HEK293 (cell line): Measurements from ENCODE around the gene GTSE1.

ENCODE experiments used
- CTCF ChIA-PET: fragments of 350-600 bp; formaldehyde crosslinking; extraction: SDS; loops from one replicate; lab custom pipeline; 2021; ENCODE audit warnings: antibody characterized with exemption; lab: Yijun Ruan, JAX
- POLR2A ChIA-PET: fragments of 300-600 bp; formaldehyde crosslinking; extraction: SDS; loops from one replicate; lab custom pipeline; 2020; ENCODE audit warnings: antibody characterized with exemption, inconsistent platforms; lab: Yijun Ruan, JAX
- H3K27ac ChIP-seq: fragments of 200-500 bp; sonication (Bioruptor generic); 2 replicates; pipeline ENCODE4 v1.5.1; 2014; ENCODE audit warnings: low read depth, low read length, control low read depth, inconsistent platforms; ENCODE audit errors: extremely low read depth
- H3K36me3 ChIP-seq, 2 experiments: fragments of 200-500 bp in 1 of 2; sonication (Bioruptor generic) in 1 of 2; 1 replicate in 1 of 2; 2 replicates in 1 of 2; pipeline ENCODE4 v1.5.1; 2014 to 2017; ENCODE audit warnings: inconsistent platforms in 2 of 2, low read length in 2 of 2; ENCODE audit not compliant: control insufficient read depth in 2 of 2, insufficient read depth in 1 of 2
- H3K4me1 ChIP-seq: fragments of 200-500 bp; sonication (Bioruptor generic); 2 replicates; pipeline ENCODE4 v1.5.1; 2014; ENCODE audit warnings: mild to moderate bottlenecking, low read length, inconsistent platforms; ENCODE audit not compliant: control insufficient read depth, insufficient read depth
- H3K4me3 ChIP-seq: 2 replicates; pipeline ENCODE4 v1.5.1; 2011; ENCODE audit warnings: low read depth, mild to moderate bottlenecking, control low read depth, low read length, moderate library complexity
- H3K9me3 ChIP-seq: fragments of 200-500 bp; sonication (Bioruptor generic); 2 replicates; pipeline ENCODE4 v1.5.1; 2014; ENCODE audit warnings: low read depth, low read length, inconsistent platforms; ENCODE audit not compliant: control insufficient read depth, insufficient read depth
- INSM2 ChIP-seq: fragments of 450-650 bp; formaldehyde crosslinking; IDR thresholded peaks from 2 replicates; pipeline ENCODE4 v1.5.1; 2016; ENCODE audit warnings: missing biosample characterization, missing genetic modification characterization
- ZBTB17 ChIP-seq: fragments of 450-650 bp; formaldehyde crosslinking; IDR thresholded peaks from 2 replicates; pipeline ENCODE4 v1.5.1; 2016; ENCODE audit warnings: missing biosample characterization, missing genetic modification characterization
- ZFP69B ChIP-seq: fragments of 450-650 bp; formaldehyde crosslinking; IDR thresholded peaks from 2 replicates; pipeline ENCODE4 v1.5.1; 2016; ENCODE audit warnings: missing biosample characterization, missing genetic modification characterization
- ZNF114 ChIP-seq: fragments of 450-650 bp; formaldehyde crosslinking; IDR thresholded peaks from 2 replicates; pipeline ENCODE4 v1.5.0; 2017; ENCODE audit warnings: missing biosample characterization, missing genetic modification characterization
- ZNF2 ChIP-seq: fragments of 450-650 bp; formaldehyde crosslinking; IDR thresholded peaks from 2 replicates; pipeline ENCODE4 v1.5.1; 2016; ENCODE audit warnings: missing biosample characterization, missing genetic modification characterization
- ZNF518A ChIP-seq: fragments of 450-650 bp; formaldehyde crosslinking; conservative IDR thresholded peaks from 2 replicates; pipeline ENCODE4 v1.5.1; 2016; ENCODE audit warnings: low read depth, missing biosample characterization, missing genetic modification characterization
- ZNF549 ChIP-seq: fragments of 450-650 bp; IDR thresholded peaks from 2 replicates; pipeline ENCODE4 v1.5.1; 2018; ENCODE audit warnings: missing biosample characterization, missing genetic modification characterization, mild to moderate bottlenecking, inconsistent platforms, moderate library complexity
- ZNF561 ChIP-seq: fragments of 450-650 bp; IDR thresholded peaks from 2 replicates; pipeline ENCODE4 v1.5.1; 2018; ENCODE audit warnings: missing biosample characterization, missing genetic modification characterization, borderline replicate concordance
- TF ChIP-seq, protein P1 (sequence below): fragments of 450-650 bp; formaldehyde crosslinking; IDR thresholded peaks from 2 replicates; pipeline ENCODE4 v1.5.1; 2016; ENCODE audit warnings: missing biosample characterization, missing genetic modification characterization

The GTSE1 gene

DNA sequence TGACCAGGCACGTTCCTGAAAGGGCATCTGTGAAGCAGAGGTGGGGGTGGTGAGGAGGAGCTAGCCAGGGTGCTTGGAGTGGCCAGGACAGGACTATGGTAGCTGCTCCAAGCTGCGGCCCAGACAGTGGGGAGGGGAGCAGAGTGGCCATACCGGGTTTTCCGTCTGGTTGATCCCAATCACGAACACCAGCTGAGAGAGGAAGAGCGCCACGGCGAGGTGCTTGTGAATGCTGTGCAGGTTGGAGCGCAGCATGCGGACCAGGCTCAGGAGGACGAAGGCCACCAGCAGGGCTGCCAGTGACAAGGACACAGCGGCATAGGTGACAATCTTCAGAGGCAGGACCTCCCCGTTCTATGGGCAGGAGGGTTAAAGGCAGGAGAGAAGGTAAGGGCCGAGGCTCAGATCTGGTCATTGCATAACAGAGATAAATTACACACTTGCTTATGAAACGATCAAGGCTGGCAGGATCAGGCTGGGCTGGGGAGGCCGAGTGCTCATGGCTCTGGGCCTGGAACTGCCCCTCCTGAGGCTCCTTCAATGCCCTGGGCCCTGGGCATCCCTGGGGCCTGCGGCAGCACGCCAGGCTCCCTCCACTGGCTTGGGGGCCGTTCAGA is 80.3 kb downstream of the GTSE1 start:
- H3K27ac ChIP-seq, result no peak overlapping the region
- no peaks in the 10 kb centered on the region for H3K9me3 ChIP-seq
- H3K4me3 ChIP-seq, result no peak overlapping the region
- peaks cover 9% of the 10 kb centered on the region; the same call in 1 of the 2 replicates for H3K4me1 ChIP-seq
- no peak for TF ChIP-seq ZNF518A (tag by site-specific recombination)
- TF ChIP-seq ZNF561 (tag by site-specific recombination), result no peak
- TF ChIP-seq ZFP69B (tag by site-specific recombination), result no peak
- TF ChIP-seq ZNF549 (tag by site-specific recombination), result no peak
- ChIA-PET POLR2A (no interaction called here), CTCF (interaction anchor here (2.0 kb wide), 1 partner anchor 9 kb away, joined by 8 read pairs; no protein-coding TSS in a partner anchor)
- peaks cover 10 to 38% of the 10 kb centered on the region in 2 experiments; a peak in 2 of 3 replicates for H3K36me3 ChIP-seq

GRCh38 chr22:46377525-46378425 is 81.1 kb downstream of the GTSE1 start:
- TF ChIP-seq, protein P1, sequence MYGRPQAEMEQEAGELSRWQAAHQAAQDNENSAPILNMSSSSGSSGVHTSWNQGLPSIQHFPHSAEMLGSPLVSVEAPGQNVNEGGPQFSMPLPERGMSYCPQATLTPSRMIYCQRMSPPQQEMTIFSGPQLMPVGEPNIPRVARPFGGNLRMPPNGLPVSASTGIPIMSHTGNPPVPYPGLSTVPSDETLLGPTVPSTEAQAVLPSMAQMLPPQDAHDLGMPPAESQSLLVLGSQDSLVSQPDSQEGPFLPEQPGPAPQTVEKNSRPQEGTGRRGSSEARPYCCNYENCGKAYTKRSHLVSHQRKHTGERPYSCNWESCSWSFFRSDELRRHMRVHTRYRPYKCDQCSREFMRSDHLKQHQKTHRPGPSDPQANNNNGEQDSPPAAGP (tag by site-specific recombination), result peak; percentile 48; the same call in 1 of the 2 replicates
- TF ChIP-seq ZBTB17 (tag by site-specific recombination) (no peak), ZNF114 (tag by site-specific recombination) (no peak), INSM2 (tag by site-specific recombination) (no peak)
- TF ChIP-seq, all 188 proteins: peak for 1
- Histone ChIP-seq H3K4me1 (peaks cover 9% of the 10 kb centered on the region; the same call in 1 of the 2 replicates), H3K4me3 (no peak overlapping the region), H3K36me3 (peaks cover 10 to 34% of the 10 kb centered on the region in 2 experiments; a peak in 2 of 3 replicates), H3K27ac (no peak overlapping the region), H3K9me3 (no peaks in the 10 kb centered on the region)
- POLR2A ChIA-PET, result no interaction called here
- CTCF ChIA-PET, result interaction anchor here (2.4 kb wide), 1 partner anchor 11 kb away, joined by 12 read pairs; no protein-coding TSS in a partner anchor

DNA sequence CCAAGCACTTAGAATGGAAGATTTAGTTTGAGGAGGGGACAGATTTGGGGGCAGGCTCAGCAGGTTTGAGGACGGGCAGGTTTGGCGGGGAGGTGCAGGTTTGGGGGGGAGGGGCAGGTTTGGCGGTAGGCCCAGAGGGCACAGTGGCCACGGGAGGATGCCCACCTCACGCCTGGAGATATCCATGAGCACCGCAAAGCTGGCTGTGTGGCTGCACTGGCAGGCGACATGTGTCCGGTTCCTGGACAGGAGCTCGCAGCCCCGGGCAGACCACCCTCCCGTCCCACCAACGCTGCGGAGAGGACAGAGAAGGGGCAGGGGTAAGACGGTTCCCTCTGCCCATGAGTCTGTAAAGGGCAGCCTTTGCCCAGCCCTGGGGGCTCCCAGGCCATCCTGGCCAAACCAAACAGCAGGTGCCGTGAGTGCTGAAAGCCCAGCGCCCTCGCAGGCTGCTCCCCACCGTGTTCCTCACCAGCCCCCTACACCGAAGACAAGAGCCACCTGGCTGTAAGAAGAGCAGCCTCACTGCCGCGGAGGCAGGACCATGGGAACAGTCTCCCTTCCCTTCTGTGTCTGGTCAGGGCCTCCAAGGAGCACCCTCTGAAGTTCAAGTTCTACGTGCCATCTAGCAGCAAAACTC is 81.9 kb downstream of the GTSE1 start:
- H3K4me3 ChIP-seq, result no peak overlapping the region
- ChIA-PET POLR2A (no interaction called here), CTCF (interaction anchor here (2.4 kb wide), 1 partner anchor 11 kb away, joined by 12 read pairs; no protein-coding TSS in a partner anchor)
- H3K4me1 ChIP-seq, result peaks cover 9% of the 10 kb centered on the region; the same call in 1 of the 2 replicates
- no peak for TF ChIP-seq ZNF2 (tag by site-specific recombination)
- peaks cover 10 to 31% of the 10 kb centered on the region in 2 experiments; a peak in 2 of 3 replicates for H3K36me3 ChIP-seq
- H3K9me3 ChIP-seq, result no peaks in the 10 kb centered on the region
- H3K27ac ChIP-seq, result no peak overlapping the region
